Left ventricle myocardium inferior (tissue), 1 donor: ENCODE data around the gene CACTIN. TPM values are rescaled to one million over a fixed set of nuclear protein-coding genes. Genes with fewer than 3 reads are reported as not detected.
"Not testable (repeated sequence)": the region's sequence is repeated elsewhere in the genome, so short reads cannot be mapped to it uniquely, and the experiment has no call there.

Source experiments
- DNase-seq: peaks from one replicate; pipeline ENCODE4 v3.0.0-alpha.2; 2020
- H3K27ac ChIP-seq: fragments of 200-600 bp; replicated peaks from 2 replicates; pipeline ENCODE4 v1.8.0; 2021
- H3K27me3 ChIP-seq: fragments of 200-600 bp; 2 replicates; pipeline ENCODE4 v1.8.0; 2021; ENCODE audit warnings: low read depth
- H3K36me3 ChIP-seq: fragments of 200-600 bp; 2 replicates; pipeline ENCODE4 v1.8.0; 2021
- H3K4me1 ChIP-seq: fragments of 200-600 bp; 2 replicates; pipeline ENCODE4 v1.8.0; 2021
- H3K4me3 ChIP-seq: fragments of 200-600 bp; 2 replicates; pipeline ENCODE4 v1.8.0; 2021; ENCODE audit warnings: mild to moderate bottlenecking, moderate library complexity
- H3K9me3 ChIP-seq: fragments of 200-600 bp; replicated peaks from 2 replicates; pipeline ENCODE4 v1.8.0; 2021
- intact Hi-C: fragments of 100-400 bp; cut with micrococcal nuclease; formaldehyde crosslinking; loops from one replicate; pipeline ENCODE4 v1.11.0; 2022
- total RNA-seq: library from RNA; stranded (reverse); fragmentation: NEBNext Ultra II Directional; extraction: Animal tissue kit (Norgen Biotek cat#: 25700); gene quantifications from one replicate; pipeline ENCODE4 v1.2.1, GENCODE V29; 2021
- TF ChIP-seq, protein P1 (sequence below): fragments of 200-600 bp; IDR thresholded peaks from 2 replicates; pipeline ENCODE4 v1.8.0; 2021; ENCODE audit warnings: antibody characterized with exemption, mild to moderate bottlenecking, borderline replicate concordance
- donor health status: DM: no; HTN: yes; CAD: no; lungs with severe emphysema.

Gene CACTIN
- total RNA-seq, 1 donor from 2014 or later, result 14.5 TPM

DNA sequence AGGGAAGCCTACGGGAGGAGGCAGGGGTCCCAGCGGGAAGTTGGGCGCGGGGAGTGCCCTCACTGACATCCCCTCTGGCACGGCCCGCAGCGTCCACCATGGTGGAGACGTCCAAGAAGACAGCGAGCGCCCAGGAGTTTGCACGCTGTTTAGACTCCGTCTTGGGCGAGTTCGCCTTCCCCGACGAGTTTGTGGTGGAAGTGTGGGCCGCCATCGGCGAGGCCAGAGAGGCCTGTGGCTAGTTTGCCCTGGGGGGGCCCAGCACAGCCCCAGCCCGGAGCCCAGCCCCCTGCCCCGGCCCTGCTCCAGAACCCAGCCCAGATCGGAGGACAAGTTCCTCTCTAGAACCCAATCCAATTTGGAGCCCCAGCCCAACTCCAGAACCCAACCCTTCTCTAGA is 36.6 kb downstream of the CACTIN start:
- TF ChIP-seq, protein P1, sequence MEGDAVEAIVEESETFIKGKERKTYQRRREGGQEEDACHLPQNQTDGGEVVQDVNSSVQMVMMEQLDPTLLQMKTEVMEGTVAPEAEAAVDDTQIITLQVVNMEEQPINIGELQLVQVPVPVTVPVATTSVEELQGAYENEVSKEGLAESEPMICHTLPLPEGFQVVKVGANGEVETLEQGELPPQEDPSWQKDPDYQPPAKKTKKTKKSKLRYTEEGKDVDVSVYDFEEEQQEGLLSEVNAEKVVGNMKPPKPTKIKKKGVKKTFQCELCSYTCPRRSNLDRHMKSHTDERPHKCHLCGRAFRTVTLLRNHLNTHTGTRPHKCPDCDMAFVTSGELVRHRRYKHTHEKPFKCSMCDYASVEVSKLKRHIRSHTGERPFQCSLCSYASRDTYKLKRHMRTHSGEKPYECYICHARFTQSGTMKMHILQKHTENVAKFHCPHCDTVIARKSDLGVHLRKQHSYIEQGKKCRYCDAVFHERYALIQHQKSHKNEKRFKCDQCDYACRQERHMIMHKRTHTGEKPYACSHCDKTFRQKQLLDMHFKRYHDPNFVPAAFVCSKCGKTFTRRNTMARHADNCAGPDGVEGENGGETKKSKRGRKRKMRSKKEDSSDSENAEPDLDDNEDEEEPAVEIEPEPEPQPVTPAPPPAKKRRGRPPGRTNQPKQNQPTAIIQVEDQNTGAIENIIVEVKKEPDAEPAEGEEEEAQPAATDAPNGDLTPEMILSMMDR, result no peak
- Histone ChIP-seq H3K4me3 (no peak overlapping the region), H3K27ac (no peak overlapping the region), H3K9me3 (no peaks in the 10 kb centered on the region), H3K4me1 (peaks cover 25% of the 10 kb centered on the region), H3K36me3 (no peaks in the 10 kb centered on the region), H3K27me3 (peaks cover 20% of the 10 kb centered on the region)
- DNase-seq, result no peak
- intact Hi-C loops, result no loop called here

- Histone ChIP-seq H3K36me3 (no peaks in the 10 kb centered on the region), H3K4me3 (no peak overlapping the region), H3K9me3 (no peaks in the 10 kb centered on the region), H3K27me3 (peaks cover 25% of the 10 kb centered on the region), H3K4me1 (peaks cover 26% of the 10 kb centered on the region), H3K27ac (no peak overlapping the region)
- DNase-seq, result no peak
- intact Hi-C loops, result no loop called here
- TF ChIP-seq, protein P1, result no peak
Observed at GRCh38 chr19:3589439-3589838, 37.2 kb downstream of the CACTIN start.

GRCh38 chr19:3586707-3587346 is 39.8 kb downstream of the CACTIN start:
- Histone ChIP-seq H3K9me3 (no peaks in the 10 kb centered on the region), H3K27ac (no peak overlapping the region), H3K36me3 (no peaks in the 10 kb centered on the region), H3K27me3 (peaks cover 37% of the 10 kb centered on the region), H3K4me1 (peaks cover 20% of the 10 kb centered on the region), H3K4me3 (peak overlapping the region; percentile 61)
- no peak for DNase-seq
- intact Hi-C loops, result no loop called here
- TF ChIP-seq, protein P1, result no peak

GRCh38 chr19:3586127-3586626 is 40.4 kb downstream of the CACTIN start:
- no peak for DNase-seq
- TF ChIP-seq, protein P1, result peak; percentile 65
- intact Hi-C loops, result no loop called here
- Histone ChIP-seq H3K36me3 (no peaks in the 10 kb centered on the region), H3K4me3 (peak overlapping the region; percentile 61), H3K27ac (peak overlapping the region; percentile 44), H3K27me3 (peaks cover 37% of the 10 kb centered on the region), H3K4me1 (peaks cover 19% of the 10 kb centered on the region), H3K9me3 (no peaks in the 10 kb centered on the region)

DNA sequence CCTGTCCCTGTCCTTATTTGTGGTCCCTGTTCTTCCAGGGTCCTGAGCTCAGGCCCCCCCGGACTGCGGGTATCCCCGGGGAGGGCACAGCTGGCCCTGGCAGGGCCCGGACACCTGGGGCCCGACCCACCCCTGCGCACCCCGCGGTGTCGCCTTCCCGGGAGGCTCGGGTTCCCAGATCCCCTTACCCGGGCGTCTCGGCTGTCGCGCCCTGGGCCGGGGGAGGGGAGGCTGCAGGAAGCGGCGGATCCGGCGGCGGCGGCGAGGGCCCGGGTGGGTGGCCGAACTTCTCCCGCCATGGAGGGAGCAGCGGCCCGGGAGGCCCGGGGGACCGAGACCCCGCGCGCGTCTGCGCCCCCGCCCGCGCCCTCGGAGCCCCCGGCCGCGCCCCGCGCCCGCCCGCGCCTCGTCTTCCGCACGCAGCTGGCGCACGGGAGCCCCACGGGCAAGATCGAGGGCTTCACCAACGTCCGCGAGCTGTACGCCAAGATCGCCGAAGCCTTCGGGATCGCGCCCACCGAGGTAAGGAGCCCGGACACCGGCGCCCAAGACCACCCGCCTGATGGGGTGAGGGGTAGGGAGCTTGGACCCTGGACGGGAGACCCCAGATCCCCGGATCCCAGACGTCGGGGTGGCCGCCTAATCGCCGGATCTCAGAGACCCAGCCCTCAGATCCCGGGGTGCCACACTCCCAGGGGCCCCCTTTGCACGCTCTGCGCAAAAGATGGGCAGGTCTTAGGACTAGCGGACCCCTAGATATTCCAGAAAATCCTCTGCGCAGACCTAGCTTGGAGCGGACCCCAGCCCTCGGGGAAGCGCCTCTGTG is 41.1 kb downstream of the CACTIN start, which contains the start of gene GIPC3:
Gene GIPC3, plus strand, starts transcription at position 178 of the 826 bp plus-strand sequence. Its CDS starts 120 bp downstream, at position 298.
- Histone ChIP-seq H3K27ac (peak within 1 kb of the TSS; percentile 44), H3K4me3 (peak within 1 kb of the TSS; percentile 61), H3K4me1 (peaks cover 19% of the 10 kb centered on the region), H3K9me3 (no peaks in the 10 kb centered on the region), H3K36me3 (no peaks in the 10 kb centered on the region), H3K27me3 (peaks cover 37% of the 10 kb centered on the region)
- no peak for DNase-seq
- intact Hi-C loops, result no loop called here
- TF ChIP-seq, protein P1, result no peak

GRCh38 chr19:3584036-3584802 is 42.4 kb downstream of the CACTIN start:
- H3K36me3 ChIP-seq, H3K9me3 ChIP-seq, H3K27ac ChIP-seq, intact Hi-C loops, H3K4me3 ChIP-seq, DNase-seq: not testable (repeated sequence)
- peaks cover 37% of the 10 kb centered on the region for H3K27me3 ChIP-seq
- H3K4me1 ChIP-seq, result peaks cover 19% of the 10 kb centered on the region

DNA sequence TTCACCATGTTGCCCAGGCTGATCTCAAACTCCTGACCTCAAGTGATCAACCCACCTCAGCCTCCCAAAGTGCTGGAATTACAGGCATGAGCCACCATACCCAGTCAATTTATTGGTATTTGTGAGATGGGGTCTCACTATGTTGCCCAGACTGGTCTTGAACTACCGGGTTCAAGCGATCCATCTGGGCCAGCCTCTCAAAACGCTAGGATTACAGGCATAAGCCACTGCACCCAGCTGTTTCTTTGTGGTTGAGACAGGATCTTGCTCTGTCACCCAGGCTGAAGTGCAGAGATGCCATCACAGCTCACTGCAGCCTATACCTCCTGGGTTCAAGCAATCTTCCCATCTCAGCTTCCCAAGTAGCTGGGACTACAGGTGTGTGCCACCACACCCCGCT is 44.8 kb downstream of the CACTIN start:
- DNase-seq, H3K4me3 ChIP-seq, H3K9me3 ChIP-seq, H3K36me3 ChIP-seq, intact Hi-C loops, H3K27ac ChIP-seq: not testable (repeated sequence)
- Histone ChIP-seq H3K27me3 (peaks cover 36% of the 10 kb centered on the region), H3K4me1 (peaks cover 18% of the 10 kb centered on the region)
